ENCODE measurements around the gene PAGR1.

GRCh38 chr16:29850998-29851397 is 35.0 kb downstream of the PAGR1 start:
- TF ChIP-seq CTCF (IDR thresholded peaks at IDR 0.05), result no peak
- no peak for TF ChIP-seq POLR2AphosphoS5 (IDR thresholded peaks at IDR 0.05)
- TF ChIP-seq POLR2A (IDR thresholded peaks at IDR 0.05), result no peak
